DLD1 (cell line): ENCODE data around the gene XPNPEP1.
"Not testable (repeated sequence)": the region's sequence is repeated elsewhere in the genome, so short reads cannot be mapped to it uniquely, and the experiment has no call there.

Source experiments
- in situ Hi-C: cut with HindIII; loops from 2 replicates; pipeline ENCODE4 v1.10.0; 2017; ENCODE audit warnings: low sequenced_read_pairs

XPNPEP1 gene

GRCh38 chr10:109926061-109926745 lies 2.9 kb upstream of the XPNPEP1 start:
- in situ Hi-C loops, result no loop called here

- in situ Hi-C loops, result no loop called here
These were observed 1.8 kb upstream of the XPNPEP1 start for GRCh38 chr10:109924967-109925620.

GRCh38 chr10:109924087-109924486 lies 776 bp upstream of the XPNPEP1 start:
- in situ Hi-C loops, result no loop called here

GRCh38 chr10:109922358-109922975 lies 844 bp downstream of the XPNPEP1 start:
- in situ Hi-C loops, result no loop called here

- in situ Hi-C loops, result no loop called here
These were observed 3.3 kb downstream of the XPNPEP1 start for GRCh38 chr10:109920016-109920415.

- in situ Hi-C loops, result no loop called here
These were observed 4.1 kb downstream of the XPNPEP1 start for GRCh38 chr10:109919220-109919619.

- in situ Hi-C loops, result not testable (repeated sequence)
These were observed 4.6 kb downstream of the XPNPEP1 start for GRCh38 chr10:109918707-109919106.

- in situ Hi-C loops, result no loop called here
These were observed 7.7 kb downstream of the XPNPEP1 start for GRCh38 chr10:109915566-109915965.

GRCh38 chr10:109914966-109915365 lies 8.3 kb downstream of the XPNPEP1 start:
- in situ Hi-C loops, result no loop called here

GRCh38 chr10:109913306-109913892 lies 9.9 kb downstream of the XPNPEP1 start:
- in situ Hi-C loops, result no loop called here

- in situ Hi-C loops, result no loop called here
These were observed 10.7 kb downstream of the XPNPEP1 start for GRCh38 chr10:109912335-109913281.

- in situ Hi-C loops, result no loop called here
These were observed 11.4 kb downstream of the XPNPEP1 start for GRCh38 chr10:109911903-109912302.

- in situ Hi-C loops, result no loop called here
These were observed 17.0 kb downstream of the XPNPEP1 start for GRCh38 chr10:109906316-109906715.

GRCh38 chr10:109904397-109904796 lies 18.9 kb downstream of the XPNPEP1 start:
- in situ Hi-C loops, result no loop called here

GRCh38 chr10:109902992-109903947 lies 20.0 kb downstream of the XPNPEP1 start:
- in situ Hi-C loops, result no loop called here

- in situ Hi-C loops, result loop anchor here (10.0 kb wide), 1 partner anchor 95 kb away; no protein-coding TSS in a partner anchor
These were observed 23.7 kb downstream of the XPNPEP1 start for GRCh38 chr10:109899356-109900331.

- in situ Hi-C loops, result loop anchor here (10.0 kb wide), 1 partner anchor 96 kb away; no protein-coding TSS in a partner anchor
These were observed 24.5 kb downstream of the XPNPEP1 start for GRCh38 chr10:109898666-109899355.

- in situ Hi-C loops, result loop anchor here (10.0 kb wide), 1 partner anchor 97 kb away; no protein-coding TSS in a partner anchor
These were observed 25.3 kb downstream of the XPNPEP1 start for GRCh38 chr10:109898007-109898406.
